ENCODE results near the gene AGRP.

AGRP gene

GRCh38 chr16:67461600-67462278, 21.6 kb downstream of the AGRP start:
- ChIA-PET POLR2A (no interaction called here), CTCF (interaction anchor here (0.9 to 10.4 kb wide), 8 partner anchors 9 to 217 kb away, joined by 3 to 118 read pairs (median 6); partner anchors contain the start of genes AGRP and ATP6V0D1)
- no peak for TF ChIP-seq CTCF (IDR thresholded peaks at IDR 0.05; ENCODE audit: control extremely low read depth, extremely low read depth, low read depth, missing control alignments)
- DNase-seq (ENCODE audit: extremely low spot score), result no peak

DNA sequence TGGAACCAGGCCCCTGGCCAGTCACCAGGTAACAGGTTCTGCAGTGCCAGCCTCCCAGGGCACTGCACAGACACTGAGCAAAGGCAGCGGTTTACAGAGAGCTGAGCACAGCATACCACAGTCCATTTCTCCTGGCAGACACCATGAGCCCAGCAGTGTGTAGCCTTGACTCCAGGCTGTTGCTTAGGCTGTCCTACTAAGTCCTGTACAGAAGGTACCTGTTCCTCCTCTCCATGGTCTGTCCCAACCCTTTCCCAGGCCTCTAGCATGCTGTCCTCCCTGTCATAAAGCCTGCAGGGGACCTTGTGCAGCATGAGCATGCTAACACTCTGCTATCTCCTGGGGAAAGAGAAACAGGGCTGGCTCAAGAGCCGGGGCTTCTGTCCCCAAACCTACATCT, 22.4 kb downstream of the AGRP start:
- POLR2A ChIA-PET, result no interaction called here
- CTCF ChIA-PET, result interaction anchor here (1.9 to 10.4 kb wide), 4 partner anchors 11 to 34 kb away, joined by 7 to 118 read pairs (median 36); partner anchors contain the start of genes AGRP and ATP6V0D1
- DNase-seq (ENCODE audit: extremely low spot score), result no peak
- no peak for TF ChIP-seq CTCF (IDR thresholded peaks at IDR 0.05; ENCODE audit: control extremely low read depth, extremely low read depth, low read depth, missing control alignments)

GRCh38 chr16:67460168-67460567, 23.2 kb downstream of the AGRP start:
- no peak for DNase-seq (ENCODE audit: extremely low spot score)
- ChIA-PET POLR2A (no interaction called here), CTCF (interaction anchor here (1.9 to 10.4 kb wide), 3 partner anchors 10 to 33 kb away, joined by 7 to 118 read pairs (median 15); no protein-coding TSS in a partner anchor)
- TF ChIP-seq CTCF (IDR thresholded peaks at IDR 0.05; ENCODE audit: control extremely low read depth, extremely low read depth, low read depth, missing control alignments), result no peak

DNA sequence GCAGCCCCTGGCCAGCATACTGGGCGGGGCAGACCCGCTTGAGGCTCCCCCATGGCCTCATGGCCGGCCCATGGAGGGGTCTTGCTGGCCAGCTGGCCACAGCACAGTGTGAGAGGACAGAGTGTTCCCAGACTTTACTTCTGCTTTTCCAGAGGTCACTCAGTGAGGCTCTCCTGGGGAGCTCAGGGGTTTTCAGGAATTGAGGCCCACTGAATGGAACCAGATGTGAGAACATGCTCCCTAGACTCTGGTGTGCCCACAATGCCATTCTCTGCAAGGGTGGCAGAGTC, 23.5 kb downstream of the AGRP start:
- ChIA-PET CTCF (interaction anchor here (1.9 to 10.4 kb wide), 2 partner anchors 10 to 33 kb away, joined by 7 to 118 read pairs; no protein-coding TSS in a partner anchor), POLR2A (no interaction called here)
- TF ChIP-seq CTCF (IDR thresholded peaks at IDR 0.05; ENCODE audit: control extremely low read depth, extremely low read depth, low read depth, missing control alignments), result no peak
- no peak for DNase-seq (ENCODE audit: extremely low spot score)

DNA sequence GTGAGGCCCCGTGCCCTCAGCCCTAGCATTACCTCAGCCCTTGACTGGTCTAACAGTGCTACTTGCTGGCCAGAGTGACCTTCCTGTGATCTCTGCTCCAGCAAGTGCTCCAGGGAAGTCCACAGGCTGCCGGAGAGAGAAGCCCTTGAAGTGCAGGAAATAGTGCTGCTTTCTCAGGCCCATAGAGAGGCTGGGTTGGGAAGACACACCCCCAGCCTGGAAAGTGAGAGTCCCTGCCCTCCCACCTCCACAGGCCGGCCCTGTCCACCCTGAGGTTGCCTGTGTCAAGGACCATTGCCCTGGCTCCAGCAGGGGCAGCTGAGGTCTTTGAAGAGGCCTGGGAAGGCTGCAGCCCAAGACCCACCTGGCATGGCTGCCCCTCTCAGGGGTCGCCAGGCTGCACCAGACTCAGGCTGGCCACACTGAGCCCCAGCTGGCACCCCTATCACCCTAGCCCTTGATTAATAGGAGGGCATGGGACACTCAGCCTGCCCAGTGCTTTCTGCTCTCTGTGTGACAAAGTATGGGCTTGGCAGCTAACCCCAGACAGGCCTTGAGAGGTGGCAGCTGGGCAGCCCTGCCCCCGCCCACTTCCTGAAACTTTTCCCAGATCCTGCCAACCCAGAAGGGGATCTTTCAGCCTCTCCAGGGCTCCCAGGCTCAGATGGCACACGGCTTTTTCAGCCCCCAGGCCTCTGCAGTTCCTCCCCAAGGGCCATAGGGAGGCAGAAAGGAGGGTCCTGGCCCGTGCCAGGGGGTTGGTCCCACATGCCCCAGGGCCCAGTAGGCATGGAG, 24.1 kb downstream of the AGRP start:
- ChIA-PET POLR2A (no interaction called here), CTCF (interaction anchor here (1.8 to 10.4 kb wide), 2 partner anchors 31 to 33 kb away, joined by 9 to 118 read pairs; no protein-coding TSS in a partner anchor)
- no peak for TF ChIP-seq CTCF (IDR thresholded peaks at IDR 0.05; ENCODE audit: control extremely low read depth, extremely low read depth, low read depth, missing control alignments)
- no peak for DNase-seq (ENCODE audit: extremely low spot score)

GRCh38 chr16:67458121-67458641, 25.2 kb downstream of the AGRP start:
- ChIA-PET POLR2A (no interaction called here), CTCF (interaction anchor here (0.9 to 1.8 kb wide), 2 partner anchors 17 to 30 kb away, joined by 3 to 9 read pairs; no protein-coding TSS in a partner anchor)
- no peak for TF ChIP-seq CTCF (IDR thresholded peaks at IDR 0.05; ENCODE audit: control extremely low read depth, extremely low read depth, low read depth, missing control alignments)
- no peak for DNase-seq (ENCODE audit: extremely low spot score)

Data from GM10248 (cell line).